ENCODE measurements around the gene RPS19.

RPS19 gene

DNA sequence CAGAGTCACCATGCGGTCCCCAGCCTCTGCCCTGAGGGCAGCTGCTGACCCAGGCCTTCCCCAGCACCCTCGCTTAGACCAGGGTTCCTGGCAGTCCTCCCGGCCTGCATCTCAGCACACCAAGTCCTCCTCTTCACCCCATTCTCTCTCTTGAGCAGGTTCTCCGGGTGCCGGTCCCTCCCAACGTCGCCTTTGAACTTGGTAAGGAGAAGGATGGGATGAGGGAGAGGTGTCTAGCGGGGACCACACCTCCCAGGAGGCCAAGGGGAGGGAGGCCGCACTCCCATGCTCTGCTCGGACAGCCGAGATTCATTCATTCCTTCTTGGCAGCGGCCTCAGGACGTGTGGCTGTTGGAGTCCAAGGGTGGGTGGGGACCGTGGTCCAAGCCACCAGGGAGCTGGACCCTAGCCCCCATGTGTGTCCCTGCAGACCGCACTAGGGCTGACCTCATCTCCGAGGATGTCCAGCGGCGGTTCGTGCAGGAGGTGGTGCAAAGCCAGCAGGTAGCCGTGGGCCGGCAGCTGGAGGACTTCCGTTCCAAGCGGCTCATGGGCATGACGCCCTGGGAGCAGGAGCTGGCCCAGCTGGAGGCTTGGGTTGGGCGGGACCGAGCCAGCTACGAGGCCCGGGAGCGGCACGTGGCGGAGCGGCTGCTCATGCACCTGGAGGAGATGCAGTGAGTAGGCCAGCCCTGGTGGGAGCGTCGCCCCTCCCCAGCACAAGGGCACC is 32.3 kb downstream of the RPS19 start:
- Histone ChIP-seq H3K79me1 (replicated peaks; ENCODE audit: low read length, poor library complexity, severe bottlenecking) (peaks cover 51% of the 10 kb centered on the region), H3K27ac (ENCODE audit: low read length, poor library complexity, severe bottlenecking) (no peak overlapping the region), H3K14ac (ENCODE audit: low read length in 2 of 2) (no peak overlapping the region), H3K4me1 (ENCODE audit: control insufficient read depth, insufficient read depth, low read depth, low read length) (peaks cover 17% of the 10 kb centered on the region), H3K4ac (ENCODE audit: low read depth in 1 of 2, low read length in 2 of 2) (no peak overlapping the region), H3K4me2 (ENCODE audit: low read length, poor library complexity, severe bottlenecking) (no peak overlapping the region), H2AFZ (ENCODE audit: low read depth, low read length) (no peak overlapping the region), H2BK12ac (ENCODE audit: low read length in 2 of 2) (no peak overlapping the region), H2AK5ac (ENCODE audit: low read length, severe bottlenecking) (no peak overlapping the region), H2BK120ac (ENCODE audit: low read depth, low read length) (no peak overlapping the region), H3K9me3 (ENCODE audit: control insufficient read depth, low read length) (no peaks in the 10 kb centered on the region), H2BK5ac (ENCODE audit: low read depth, low read length, poor library complexity, severe bottlenecking) (no peak overlapping the region), H4K8ac (ENCODE audit: low read length) (no peak overlapping the region), H3K4me3 (ENCODE audit: insufficient read depth in 1 of 2, low read depth in 1 of 2, low read length in 2 of 2) (no peak overlapping the region), H3K23ac (ENCODE audit: low read length in 2 of 2) (no peak overlapping the region), H3K9ac (ENCODE audit: low read length) (no peak overlapping the region), H4K91ac (ENCODE audit: low read length) (no peak overlapping the region), H3K27me3 (ENCODE audit: control insufficient read depth in 1 of 2, insufficient read depth in 1 of 2, low read length in 2 of 2) (no peaks in the 10 kb centered on the region), H3K18ac (ENCODE audit: low read depth in 1 of 2, low read length in 2 of 2) (no peak overlapping the region), H2BK15ac (ENCODE audit: low read depth, poor library complexity, severe bottlenecking) (no peak overlapping the region), H3K36me3 (ENCODE audit: control insufficient read depth in 1 of 2, insufficient read depth in 2 of 2, low read depth in 1 of 2, low read length in 2 of 2) (peaks cover 56 to 78% of the 10 kb centered on the region in 2 experiments)
- WGBS: 98% methylated on average over 33 of the region's 34 CpGs
- DNase-seq: no peak

DNA sequence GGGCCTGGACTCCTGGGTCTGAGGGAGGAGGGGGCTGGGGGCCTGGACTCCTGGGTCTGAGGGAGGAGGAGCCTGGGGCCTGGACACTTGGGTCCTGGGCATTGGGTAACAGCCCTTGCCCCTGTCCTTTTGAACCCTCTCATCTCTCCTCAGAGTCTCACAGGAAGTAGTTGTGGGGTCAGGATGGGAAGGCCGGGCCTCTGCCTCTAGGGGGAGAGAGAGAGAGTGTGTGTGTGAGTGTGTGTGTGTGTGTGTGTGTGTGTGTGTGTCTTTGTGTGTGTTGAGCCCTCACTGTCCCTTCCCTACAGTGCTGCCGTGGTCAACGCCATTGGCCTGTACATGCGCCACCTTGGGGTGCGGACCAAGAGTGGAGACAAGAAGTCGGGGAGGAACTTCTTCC is 33.8 kb downstream of the RPS19 start:
- no peak overlapping the region for H3K23ac ChIP-seq (ENCODE audit: low read length in 2 of 2)
- H2BK120ac ChIP-seq (ENCODE audit: low read depth, low read length): no peak overlapping the region
- H3K9me3 ChIP-seq (ENCODE audit: control insufficient read depth, low read length): no peaks in the 10 kb centered on the region
- H2AK5ac ChIP-seq (ENCODE audit: low read length, severe bottlenecking): no peak overlapping the region
- H2BK15ac ChIP-seq (ENCODE audit: low read depth, poor library complexity, severe bottlenecking): no peak overlapping the region
- no peak overlapping the region for H3K18ac ChIP-seq (ENCODE audit: low read depth in 1 of 2, low read length in 2 of 2)
- no peaks in the 10 kb centered on the region for H3K27me3 ChIP-seq (ENCODE audit: control insufficient read depth in 1 of 2, insufficient read depth in 1 of 2, low read length in 2 of 2)
- no peak overlapping the region for H3K4me2 ChIP-seq (ENCODE audit: low read length, poor library complexity, severe bottlenecking)
- no peak overlapping the region for H4K8ac ChIP-seq (ENCODE audit: low read length)
- H3K9ac ChIP-seq (ENCODE audit: low read length): no peak overlapping the region
- no peak overlapping the region for H3K4me3 ChIP-seq (ENCODE audit: insufficient read depth in 1 of 2, low read depth in 1 of 2, low read length in 2 of 2)
- H2BK12ac ChIP-seq (ENCODE audit: low read length in 2 of 2): no peak overlapping the region
- H4K91ac ChIP-seq (ENCODE audit: low read length): no peak overlapping the region
- peaks cover 69 to 82% of the 10 kb centered on the region in 2 experiments for H3K36me3 ChIP-seq (ENCODE audit: control insufficient read depth in 1 of 2, insufficient read depth in 2 of 2, low read depth in 1 of 2, low read length in 2 of 2)
- H3K4me1 ChIP-seq (ENCODE audit: control insufficient read depth, insufficient read depth, low read depth, low read length): peaks cover 5% of the 10 kb centered on the region
- H2AFZ ChIP-seq (ENCODE audit: low read depth, low read length): no peak overlapping the region
- H3K14ac ChIP-seq (ENCODE audit: low read length in 2 of 2): no peak overlapping the region
- H3K4ac ChIP-seq (ENCODE audit: low read depth in 1 of 2, low read length in 2 of 2): no peak overlapping the region
- H3K79me1 ChIP-seq (replicated peaks; ENCODE audit: low read length, poor library complexity, severe bottlenecking): peaks cover 42% of the 10 kb centered on the region
- DNase-seq: peak; percentile 37
- no peak overlapping the region for H3K27ac ChIP-seq (ENCODE audit: low read length, poor library complexity, severe bottlenecking)
- H2BK5ac ChIP-seq (ENCODE audit: low read depth, low read length, poor library complexity, severe bottlenecking): no peak overlapping the region
- WGBS: 86% methylated on average over 6 of the region's 6 CpGs

DNA sequence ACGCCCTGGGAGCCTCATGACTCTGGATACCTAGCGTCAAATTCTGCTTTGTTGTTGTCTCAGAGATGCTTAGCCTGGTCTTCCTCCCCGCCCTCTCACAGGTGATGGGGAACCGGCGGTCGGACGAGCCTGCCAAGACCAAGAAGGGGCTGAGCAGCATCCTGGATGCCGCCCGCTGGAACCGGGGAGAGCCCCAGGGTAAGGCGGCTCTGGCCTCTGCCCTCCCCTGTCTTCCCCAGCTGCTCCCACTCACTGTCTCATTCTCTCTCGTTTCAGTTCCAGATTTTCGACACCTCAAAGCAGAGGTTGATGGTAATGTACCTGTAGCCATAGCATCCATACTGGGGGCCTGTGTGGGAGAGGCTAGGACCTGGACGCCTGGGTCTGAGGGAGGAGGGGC is 34.3 kb downstream of the RPS19 start:
- Histone ChIP-seq H2AK5ac (ENCODE audit: low read length, severe bottlenecking) (no peak overlapping the region), H3K27ac (ENCODE audit: low read length, poor library complexity, severe bottlenecking) (no peak overlapping the region), H2BK15ac (ENCODE audit: low read depth, poor library complexity, severe bottlenecking) (no peak overlapping the region), H3K23ac (ENCODE audit: low read length in 2 of 2) (no peak overlapping the region), H3K4me1 (ENCODE audit: control insufficient read depth, insufficient read depth, low read depth, low read length) (peaks cover 5% of the 10 kb centered on the region), H3K4ac (ENCODE audit: low read depth in 1 of 2, low read length in 2 of 2) (no peak overlapping the region), H3K4me3 (ENCODE audit: insufficient read depth in 1 of 2, low read depth in 1 of 2, low read length in 2 of 2) (no peak overlapping the region), H3K27me3 (ENCODE audit: control insufficient read depth in 1 of 2, insufficient read depth in 1 of 2, low read length in 2 of 2) (no peaks in the 10 kb centered on the region), H2BK5ac (ENCODE audit: low read depth, low read length, poor library complexity, severe bottlenecking) (no peak overlapping the region), H3K4me2 (ENCODE audit: low read length, poor library complexity, severe bottlenecking) (no peak overlapping the region), H4K8ac (ENCODE audit: low read length) (no peak overlapping the region), H3K18ac (ENCODE audit: low read depth in 1 of 2, low read length in 2 of 2) (no peak overlapping the region), H4K91ac (ENCODE audit: low read length) (no peak overlapping the region), H3K79me1 (replicated peaks; ENCODE audit: low read length, poor library complexity, severe bottlenecking) (peaks cover 38% of the 10 kb centered on the region), H3K9ac (ENCODE audit: low read length) (no peak overlapping the region), H3K14ac (ENCODE audit: low read length in 2 of 2) (no peak overlapping the region), H3K9me3 (ENCODE audit: control insufficient read depth, low read length) (no peaks in the 10 kb centered on the region), H2AFZ (ENCODE audit: low read depth, low read length) (no peak overlapping the region), H2BK12ac (ENCODE audit: low read length in 2 of 2) (no peak overlapping the region), H2BK120ac (ENCODE audit: low read depth, low read length) (no peak overlapping the region), H3K36me3 (ENCODE audit: control insufficient read depth in 1 of 2, insufficient read depth in 2 of 2, low read depth in 1 of 2, low read length in 2 of 2) (peaks cover 68 to 79% of the 10 kb centered on the region in 2 experiments)
- WGBS: 96% methylated on average over 13 of the region's 14 CpGs
- no peak for DNase-seq

DNA sequence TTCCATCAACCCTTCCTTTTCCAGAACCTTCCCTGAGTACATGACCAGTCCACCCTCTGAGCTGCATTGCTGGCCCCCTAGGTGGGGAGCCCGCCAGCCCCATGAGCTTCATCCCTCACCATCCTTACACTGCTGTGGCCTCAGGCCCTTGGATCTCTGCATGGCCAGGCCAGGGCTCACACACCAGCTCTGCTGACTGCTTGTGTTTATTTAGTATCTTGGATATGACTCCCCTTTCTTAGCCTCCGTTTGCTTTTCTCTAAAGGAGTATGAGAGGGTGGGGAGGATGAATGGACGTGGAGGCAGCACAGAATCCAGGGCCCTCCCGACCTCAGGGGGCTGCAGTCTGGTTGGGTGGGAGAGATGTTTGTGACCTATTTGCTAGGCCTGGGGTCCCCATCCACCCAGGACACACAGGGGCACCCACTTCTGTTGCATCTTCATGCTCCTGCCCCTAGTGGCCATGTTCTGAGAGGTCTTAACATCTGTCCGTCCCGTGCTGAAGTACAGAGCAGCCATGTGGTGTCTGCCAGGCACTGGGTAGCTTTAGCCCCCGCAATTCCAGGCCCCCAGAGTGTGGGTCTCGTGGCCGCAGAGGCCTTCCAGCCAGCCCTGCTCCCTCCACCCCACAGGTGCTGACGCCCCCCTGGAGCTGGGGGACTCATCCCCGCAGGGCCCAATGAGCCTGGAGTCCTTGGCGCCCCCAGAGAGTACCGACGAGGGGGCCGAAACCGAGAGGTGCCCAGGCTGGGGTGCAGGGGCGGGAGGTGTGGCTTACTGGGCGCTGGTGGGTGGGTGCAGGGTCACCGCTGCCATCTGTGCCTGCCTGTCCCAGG is 35.9 kb downstream of the RPS19 start:
- no peak overlapping the region for H2BK12ac ChIP-seq (ENCODE audit: low read length in 2 of 2)

More for the DNA sequence above, 35.9 kb downstream of the RPS19 start:
- Histone ChIP-seq H3K9me3 (ENCODE audit: control insufficient read depth, low read length) (no peaks in the 10 kb centered on the region), H3K27ac (ENCODE audit: low read length, poor library complexity, severe bottlenecking) (no peak overlapping the region), H2BK5ac (ENCODE audit: low read depth, low read length, poor library complexity, severe bottlenecking) (no peak overlapping the region), H2AK5ac (ENCODE audit: low read length, severe bottlenecking) (no peak overlapping the region), H4K91ac (ENCODE audit: low read length) (no peak overlapping the region), H3K4ac (ENCODE audit: low read depth in 1 of 2, low read length in 2 of 2) (no peak overlapping the region), H2BK15ac (ENCODE audit: low read depth, poor library complexity, severe bottlenecking) (no peak overlapping the region), H3K18ac (ENCODE audit: low read depth in 1 of 2, low read length in 2 of 2) (no peak overlapping the region), H2BK120ac (ENCODE audit: low read depth, low read length) (no peak overlapping the region), H3K4me2 (ENCODE audit: low read length, poor library complexity, severe bottlenecking) (no peak overlapping the region), H3K9ac (ENCODE audit: low read length) (no peak overlapping the region), H3K23ac (ENCODE audit: low read length in 2 of 2) (no peak overlapping the region), H3K4me1 (ENCODE audit: control insufficient read depth, insufficient read depth, low read depth, low read length) (peaks cover 5% of the 10 kb centered on the region), H3K4me3 (ENCODE audit: insufficient read depth in 1 of 2, low read depth in 1 of 2, low read length in 2 of 2) (no peak overlapping the region), H3K36me3 (ENCODE audit: control insufficient read depth in 1 of 2, insufficient read depth in 2 of 2, low read depth in 1 of 2, low read length in 2 of 2) (peaks cover 71 to 77% of the 10 kb centered on the region in 2 experiments), H3K27me3 (ENCODE audit: control insufficient read depth in 1 of 2, insufficient read depth in 1 of 2, low read length in 2 of 2) (no peaks in the 10 kb centered on the region), H2AFZ (ENCODE audit: low read depth, low read length) (no peak overlapping the region), H3K14ac (ENCODE audit: low read length in 2 of 2) (no peak overlapping the region), H3K79me1 (replicated peaks; ENCODE audit: low read length, poor library complexity, severe bottlenecking) (peaks cover 30% of the 10 kb centered on the region), H4K8ac (ENCODE audit: low read length) (no peak overlapping the region)
- DNase-seq: no peak
- WGBS: 92% methylated on average over 14 of the region's 19 CpGs

Data from mesenchymal stem cell (in vitro differentiated cells and primary cell).